Measurements from ENCODE around the gene KREMEN1. TPM values are rescaled to one million over a fixed set of nuclear protein-coding genes. Genes with fewer than 3 reads are reported as not detected.
A peak's percentile ranks its signal among the peaks of the same experiment; 100 is the strongest.

Gene KREMEN1
- total and polyA plus RNA-seq, 2 of the 4 experiments (the other 2 are of a cell fraction): 2.9 to 4.6 TPM

DNA sequence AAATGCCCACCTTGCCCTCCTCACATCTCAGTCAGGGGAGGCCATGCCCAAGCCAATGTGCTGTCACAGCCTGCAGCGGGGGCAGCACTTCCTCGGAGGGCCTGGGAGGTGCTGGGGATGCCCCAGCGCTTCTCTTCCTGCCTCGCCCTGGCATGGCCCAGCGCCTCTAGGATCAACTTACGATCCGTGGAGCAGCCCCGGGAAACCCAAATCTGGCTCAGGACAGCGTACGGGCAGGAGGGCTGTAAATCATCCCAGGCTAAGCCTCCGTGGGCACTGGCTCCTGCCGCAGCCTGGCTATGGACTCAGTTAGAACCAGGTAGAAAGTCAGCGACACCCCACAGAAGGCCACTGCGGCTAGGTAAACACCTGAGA, 71.9 kb downstream of the KREMEN1 start:
- H3K9me3 ChIP-seq (ENCODE audit: control insufficient read depth, insufficient read depth, low read length): no peaks in the 10 kb centered on the region
- H4K91ac ChIP-seq (ENCODE audit: insufficient read depth, low read depth, low read length): no peak overlapping the region
- H2AFZ ChIP-seq (replicated peaks; ENCODE audit: low read length, poor library complexity): peak overlapping the region; percentile 3
- WGBS, 2 experiments (ENCODE audit: extremely low coverage in 2 of 2, insufficient read length in 1 of 2): 90% methylated on average over 11 of the region's 14 CpGs; no CpG with 5 or more reads in 1 of the 2 experiments
- H3K4me2 ChIP-seq (ENCODE audit: low read depth, low read length): no peak overlapping the region
- no peak overlapping the region for H2AK5ac ChIP-seq (ENCODE audit: low read depth, low read length)
- no peaks in the 10 kb centered on the region for H4K20me1 ChIP-seq (ENCODE audit: insufficient read depth, low read length)
- H4K5ac ChIP-seq (ENCODE audit: low read depth, low read length): no peak overlapping the region
- no peak overlapping the region for H2BK120ac ChIP-seq (ENCODE audit: low read depth, low read length)
- no peak overlapping the region for H2BK20ac ChIP-seq (ENCODE audit: low read depth, low read length)
- H3K4me3 ChIP-seq (ENCODE audit: insufficient read depth, low read depth, low read length): no peak overlapping the region
- no peak overlapping the region for H2BK5ac ChIP-seq (ENCODE audit: low read depth, low read length, poor library complexity, severe bottlenecking)
- no peak overlapping the region for H3K9ac ChIP-seq (ENCODE audit: low read depth, low read length)
- no peak overlapping the region for H3K27ac ChIP-seq (ENCODE audit: insufficient read depth, low read length)
- TF ChIP-seq FOS (IDR thresholded peaks at IDR 0.05; ENCODE audit: low read depth, low read length) (no peak), RCOR1 (IDR thresholded peaks at IDR 0.05; ENCODE audit: insufficient replicate concordance, low read length) (no peak), MXI1 (IDR thresholded peaks at IDR 0.05; ENCODE audit: borderline replicate concordance, low read depth, low read length) (no peak), RFX5 (IDR thresholded peaks at IDR 0.05; ENCODE audit: low read depth, low read length) (no peak), MAZ (IDR thresholded peaks at IDR 0.05; ENCODE audit: borderline replicate concordance, low read depth, low read length) (no peak), CHD1 (IDR thresholded peaks at IDR 0.05; ENCODE audit: low read depth, low read length) (no peak), POLR2A (IDR thresholded peaks at IDR 0.05; ENCODE audit: low read depth, low read length) (no peak), NFE2L2 (IDR thresholded peaks at IDR 0.05; ENCODE audit: low read depth, low read length) (no peak), CEBPB (IDR thresholded peaks at IDR 0.05; ENCODE audit: low read depth, low read length) (no peak), MAFK (IDR thresholded peaks at IDR 0.05; ENCODE audit: low read depth, low read length) (no peak), RAD21 (IDR thresholded peaks at IDR 0.05; ENCODE audit: low read length) (no peak)
- TF ChIP-seq, protein P1, sequence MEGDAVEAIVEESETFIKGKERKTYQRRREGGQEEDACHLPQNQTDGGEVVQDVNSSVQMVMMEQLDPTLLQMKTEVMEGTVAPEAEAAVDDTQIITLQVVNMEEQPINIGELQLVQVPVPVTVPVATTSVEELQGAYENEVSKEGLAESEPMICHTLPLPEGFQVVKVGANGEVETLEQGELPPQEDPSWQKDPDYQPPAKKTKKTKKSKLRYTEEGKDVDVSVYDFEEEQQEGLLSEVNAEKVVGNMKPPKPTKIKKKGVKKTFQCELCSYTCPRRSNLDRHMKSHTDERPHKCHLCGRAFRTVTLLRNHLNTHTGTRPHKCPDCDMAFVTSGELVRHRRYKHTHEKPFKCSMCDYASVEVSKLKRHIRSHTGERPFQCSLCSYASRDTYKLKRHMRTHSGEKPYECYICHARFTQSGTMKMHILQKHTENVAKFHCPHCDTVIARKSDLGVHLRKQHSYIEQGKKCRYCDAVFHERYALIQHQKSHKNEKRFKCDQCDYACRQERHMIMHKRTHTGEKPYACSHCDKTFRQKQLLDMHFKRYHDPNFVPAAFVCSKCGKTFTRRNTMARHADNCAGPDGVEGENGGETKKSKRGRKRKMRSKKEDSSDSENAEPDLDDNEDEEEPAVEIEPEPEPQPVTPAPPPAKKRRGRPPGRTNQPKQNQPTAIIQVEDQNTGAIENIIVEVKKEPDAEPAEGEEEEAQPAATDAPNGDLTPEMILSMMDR (conservative IDR thresholded peaks at IDR 0.05; ENCODE audit: low read depth, low read length): no peak
- TF ChIP-seq, protein P2, sequence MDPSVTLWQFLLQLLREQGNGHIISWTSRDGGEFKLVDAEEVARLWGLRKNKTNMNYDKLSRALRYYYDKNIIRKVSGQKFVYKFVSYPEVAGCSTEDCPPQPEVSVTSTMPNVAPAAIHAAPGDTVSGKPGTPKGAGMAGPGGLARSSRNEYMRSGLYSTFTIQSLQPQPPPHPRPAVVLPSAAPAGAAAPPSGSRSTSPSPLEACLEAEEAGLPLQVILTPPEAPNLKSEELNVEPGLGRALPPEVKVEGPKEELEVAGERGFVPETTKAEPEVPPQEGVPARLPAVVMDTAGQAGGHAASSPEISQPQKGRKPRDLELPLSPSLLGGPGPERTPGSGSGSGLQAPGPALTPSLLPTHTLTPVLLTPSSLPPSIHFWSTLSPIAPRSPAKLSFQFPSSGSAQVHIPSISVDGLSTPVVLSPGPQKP (IDR thresholded peaks at IDR 0.05; ENCODE audit: borderline replicate concordance, low read depth, low read length): no peak
- no peaks in the 10 kb centered on the region for H3K27me3 ChIP-seq (ENCODE audit: control insufficient read depth, insufficient read depth, low read length)
- ATAC-seq (ENCODE audit: low read depth) (no peak), DNase-seq (no peak)
- H2BK15ac ChIP-seq (ENCODE audit: low read depth, low read length): no peak overlapping the region
- dilution Hi-C loops (cut with HindIII; ENCODE audit: low sequenced_read_pairs, unreplicated experiment) (no loop called here), in situ Hi-C loops (cut with MboI; ENCODE audit: low sequenced_read_pairs) (no loop called here), intact Hi-C loops (cut with micrococcal nuclease) (no loop called here)
- peaks cover 3% of the 10 kb centered on the region; the same call in 1 of the 2 replicates for H3K4me1 ChIP-seq (ENCODE audit: control insufficient read depth, insufficient read depth, low read length)
- no peak overlapping the region for H3K4ac ChIP-seq (ENCODE audit: low read depth, low read length)
- ChIA-PET CTCF (no interaction called here), POLR2A (ENCODE audit: unreplicated experiment) (no interaction called here)
- H3K56ac ChIP-seq (ENCODE audit: extremely low read depth, insufficient read depth, low read length): no peak overlapping the region
- H3K14ac ChIP-seq (replicated peaks; ENCODE audit: low read depth, low read length): no peak overlapping the region
- no peak overlapping the region for H3K18ac ChIP-seq (ENCODE audit: low read depth, low read length)
- no peak overlapping the region for H2AK9ac ChIP-seq (replicated peaks; ENCODE audit: low read depth, low read length, poor library complexity)
- H3K36me3 ChIP-seq (ENCODE audit: control insufficient read depth, insufficient read depth, low read length): peaks cover 6% of the 10 kb centered on the region; the same call in 1 of the 2 replicates
- no peak overlapping the region for H3K23ac ChIP-seq (ENCODE audit: low read depth, low read length)
- H3K79me1 ChIP-seq (ENCODE audit: low read depth in 1 of 2, low read length in 2 of 2): no peaks in the 10 kb centered on the region
- BruUV-seq (replicated peaks): no TSS peak
- no peak overlapping the region for H4K8ac ChIP-seq (ENCODE audit: low read depth in 2 of 2, low read length in 2 of 2)
- 0 out of 2 replicates have a peak, but pooled peaks cover 3% of the 10 kb centered on the region for H3K9me1 ChIP-seq (ENCODE audit: insufficient read depth, low read length)
